ENCODE results near the gene NR2F1.

Gene NR2F1

DNA sequence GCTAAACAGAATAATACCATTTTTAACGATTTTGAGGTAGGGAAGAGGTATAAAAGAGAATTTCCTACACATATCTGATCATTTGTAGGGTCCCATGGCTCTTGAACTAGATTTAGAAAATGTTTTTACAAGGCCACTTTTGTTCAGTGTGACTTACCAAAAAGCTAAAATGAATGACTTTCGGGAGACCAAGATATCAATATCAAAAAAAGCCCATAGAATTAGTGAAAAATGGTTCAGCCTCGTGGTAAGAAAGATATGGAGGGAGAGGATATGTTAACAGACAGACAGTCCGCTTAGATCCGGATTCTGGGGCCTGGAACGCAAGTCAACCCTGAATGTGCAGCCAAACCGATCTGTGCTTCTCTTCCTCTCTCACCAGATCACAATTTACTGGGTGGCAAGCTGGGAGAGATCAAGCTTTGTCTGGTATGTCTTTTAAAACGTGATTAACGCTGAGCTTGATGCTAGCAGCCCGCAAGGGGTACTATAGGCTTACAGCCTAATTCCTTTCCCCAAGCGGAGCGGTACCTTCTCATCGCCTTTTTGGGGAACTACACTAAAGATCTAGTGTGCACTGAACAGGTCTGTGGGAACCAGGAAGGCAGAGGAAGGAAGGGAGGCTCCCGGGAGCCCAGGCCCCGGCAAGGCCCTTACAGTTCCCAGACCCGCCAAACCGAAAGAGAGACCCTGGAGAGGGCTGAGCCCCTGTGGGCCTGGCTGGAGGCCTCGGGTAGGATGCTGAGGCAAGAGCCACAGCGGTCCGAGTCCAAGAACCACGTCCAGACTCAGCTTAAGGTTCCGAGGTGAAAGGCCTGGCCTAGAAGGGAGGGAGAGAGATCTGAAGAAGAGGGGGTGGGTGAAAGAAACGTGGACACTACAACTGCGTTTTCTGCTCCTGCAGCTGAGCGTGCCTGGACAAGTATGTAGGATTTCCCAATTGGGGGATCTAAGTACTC, 4.9 kb upstream of the NR2F1 start:
- no peak for DNase-seq (ENCODE audit: low read depth)

GRCh38 chr5:93578813-93579691, 4.0 kb upstream of the NR2F1 start:
- DNase-seq (ENCODE audit: low read depth) = peak; percentile 14

GRCh38 chr5:93579692-93580062, 3.3 kb upstream of the NR2F1 start:
- no peak for DNase-seq (ENCODE audit: low read depth)

GRCh38 chr5:93580063-93580926, 2.7 kb upstream of the NR2F1 start:
- DNase-seq (ENCODE audit: low read depth) = peak; percentile 60

GRCh38 chr5:93580927-93581445, 2.0 kb upstream of the NR2F1 start, which contains the start of gene NR2F1-AS1:
TSS of gene NR2F1-AS1 (minus strand) at chr5:93581219.
- DNase-seq (ENCODE audit: low read depth) = peak; percentile 55

- no peak for DNase-seq (ENCODE audit: low read depth)
These were observed 907 bp upstream of the NR2F1 start for GRCh38 chr5:93582167-93582462.

GRCh38 chr5:93583439-93583767, 381 bp downstream of the NR2F1 start:
- no peak for DNase-seq (ENCODE audit: low read depth)

GRCh38 chr5:93583768-93584595, 960 bp downstream of the NR2F1 start:
- DNase-seq (ENCODE audit: low read depth) = peak; percentile 73

- no peak for DNase-seq (ENCODE audit: low read depth)
These were observed 1.6 kb downstream of the NR2F1 start for GRCh38 chr5:93584596-93585040.

DNA sequence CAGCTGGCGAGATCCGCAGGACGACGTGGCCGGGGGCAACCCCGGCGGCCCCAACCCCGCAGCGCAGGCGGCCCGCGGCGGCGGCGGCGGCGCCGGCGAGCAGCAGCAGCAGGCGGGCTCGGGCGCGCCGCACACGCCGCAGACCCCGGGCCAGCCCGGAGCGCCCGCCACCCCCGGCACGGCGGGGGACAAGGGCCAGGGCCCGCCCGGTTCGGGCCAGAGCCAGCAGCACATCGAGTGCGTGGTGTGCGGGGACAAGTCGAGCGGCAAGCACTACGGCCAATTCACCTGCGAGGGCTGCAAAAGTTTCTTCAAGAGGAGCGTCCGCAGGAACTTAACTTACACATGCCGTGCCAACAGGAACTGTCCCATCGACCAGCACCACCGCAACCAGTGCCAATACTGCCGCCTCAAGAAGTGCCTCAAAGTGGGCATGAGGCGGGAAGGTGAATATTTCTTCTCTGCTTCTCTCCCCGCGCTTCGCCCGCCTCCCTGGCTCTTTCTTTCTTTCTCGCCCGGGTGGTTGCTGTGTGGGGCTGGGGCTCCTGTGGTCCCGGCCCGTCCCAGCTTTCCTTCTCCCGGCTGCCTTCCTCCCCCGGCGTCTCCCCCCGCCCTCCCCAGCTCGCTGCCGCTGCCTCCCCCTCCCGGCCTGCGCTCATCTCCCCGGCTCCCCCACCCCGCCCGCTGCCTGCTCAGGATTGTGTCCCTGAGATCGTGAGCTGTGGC, 2.2 kb downstream of the NR2F1 start:
- peak; percentile 43 for DNase-seq (ENCODE audit: low read depth)

DNA sequence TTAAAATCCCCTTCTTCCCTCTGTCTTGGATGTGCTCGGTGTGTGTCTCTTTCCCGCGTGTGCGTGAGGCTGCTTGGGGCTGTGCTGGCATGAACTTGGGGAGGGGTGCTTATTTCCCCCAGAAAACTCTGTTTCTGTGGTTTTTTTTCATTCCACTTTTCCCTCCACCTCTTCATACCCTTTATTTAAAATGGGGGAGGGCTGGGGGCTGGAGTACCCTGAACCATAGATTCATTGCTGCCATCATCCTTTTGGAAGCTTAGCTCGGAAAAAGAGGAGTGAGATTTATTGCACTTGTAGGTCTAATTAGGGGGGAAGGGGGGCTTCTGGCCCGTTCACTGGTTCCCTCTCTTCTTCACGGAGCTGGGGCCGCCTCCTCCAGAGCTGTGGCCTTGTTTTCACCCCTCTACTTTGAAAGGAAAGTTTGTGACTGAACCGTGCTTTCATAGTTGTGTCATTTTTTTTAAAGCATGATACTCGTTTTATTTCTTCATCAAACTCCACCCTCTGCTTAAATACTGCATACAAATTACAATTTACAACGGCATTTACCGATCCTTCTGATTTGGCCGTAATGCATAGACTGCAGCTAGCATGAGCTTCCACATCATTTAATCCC, 2.9 kb downstream of the NR2F1 start:
- DNase-seq (ENCODE audit: low read depth) = no peak

DNA sequence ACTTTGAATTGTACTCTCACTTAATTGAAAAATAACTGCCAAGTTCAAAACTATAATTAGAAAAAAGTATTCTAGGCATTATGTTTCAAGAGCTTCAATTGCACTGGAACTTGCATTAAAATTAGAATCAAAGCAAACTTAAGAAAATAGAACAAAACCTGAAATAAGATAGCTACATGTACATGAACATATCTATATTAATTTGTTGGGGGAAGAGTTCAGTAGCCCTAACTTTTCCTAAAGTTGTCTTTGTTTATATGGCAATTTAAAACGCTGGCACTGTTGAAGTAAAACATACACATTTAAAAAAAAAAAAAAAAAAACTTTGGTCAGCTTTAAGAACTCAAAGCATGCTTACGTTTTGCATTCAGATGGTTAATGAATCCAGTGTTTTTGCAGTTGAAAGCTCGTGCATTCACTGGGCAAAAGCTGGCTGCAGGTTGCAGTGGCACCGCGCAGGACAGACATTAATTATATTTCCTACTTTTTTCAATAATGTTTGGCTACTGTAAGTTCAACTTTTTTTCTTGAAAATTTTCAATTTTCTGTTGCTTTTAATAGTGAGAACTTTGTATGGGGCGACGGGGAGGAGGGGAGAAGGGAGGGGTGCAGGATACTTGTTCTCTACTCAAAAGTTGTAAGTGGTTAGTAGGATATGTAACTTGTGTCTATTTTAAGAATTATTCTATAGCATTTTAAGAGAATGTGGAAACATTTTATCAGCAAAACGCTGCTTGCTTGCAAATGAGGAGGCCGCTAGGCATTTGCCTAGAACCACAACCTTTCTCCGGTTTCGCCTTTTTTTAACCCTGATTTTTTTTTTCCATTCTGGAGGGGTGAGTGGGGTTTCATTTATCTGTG, 3.9 kb downstream of the NR2F1 start:
- DNase-seq (ENCODE audit: low read depth) = no peak

GRCh38 chr5:93587597-93588351, 4.8 kb downstream of the NR2F1 start:
- no peak for DNase-seq (ENCODE audit: low read depth)

GRCh38 chr5:93588352-93589151, 5.5 kb downstream of the NR2F1 start:
- no peak for DNase-seq (ENCODE audit: low read depth)

- no peak for DNase-seq (ENCODE audit: low read depth)
These were observed 6.3 kb downstream of the NR2F1 start for GRCh38 chr5:93589152-93589828.

DNA sequence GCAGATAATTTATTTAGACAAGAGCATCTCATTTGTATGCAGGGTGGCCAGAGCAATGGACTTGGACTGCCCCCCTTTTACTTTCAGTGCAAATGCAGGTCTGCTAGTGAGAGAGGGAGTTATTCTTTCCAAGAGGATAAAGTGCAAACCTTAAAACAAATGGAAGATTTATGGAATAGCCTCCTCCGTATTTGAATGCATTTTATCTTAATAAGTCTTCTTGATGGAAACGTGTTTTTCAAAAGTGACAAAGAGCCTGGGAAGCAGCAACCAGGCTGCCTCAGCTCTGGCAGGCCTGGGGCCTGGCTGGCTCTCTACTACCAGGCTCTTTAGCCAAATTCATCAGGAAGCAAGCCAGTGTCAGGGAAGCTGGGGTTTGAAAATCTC, 6.8 kb downstream of the NR2F1 start:
- DNase-seq (ENCODE audit: low read depth) = no peak

GRCh38 chr5:93590493-93590892, 7.5 kb downstream of the NR2F1 start:
- no peak for DNase-seq (ENCODE audit: low read depth)

All from EH (cell line).